GM18511 (cell line): Measurements from ENCODE around the gene TRRAP.
"Not testable (repeated sequence)": the region's sequence is repeated elsewhere in the genome, so short reads cannot be mapped to it uniquely, and the experiment has no call there.

Experiments used
- ATAC-seq: cut with Tn5 transposase; IDR thresholded peaks from one replicate; pipeline ENCODE4 v1.9.1; 2021; ENCODE audit warnings: mild to moderate bottlenecking, moderate library complexity; ENCODE audit not compliant: unreplicated experiment

TRRAP gene

DNA sequence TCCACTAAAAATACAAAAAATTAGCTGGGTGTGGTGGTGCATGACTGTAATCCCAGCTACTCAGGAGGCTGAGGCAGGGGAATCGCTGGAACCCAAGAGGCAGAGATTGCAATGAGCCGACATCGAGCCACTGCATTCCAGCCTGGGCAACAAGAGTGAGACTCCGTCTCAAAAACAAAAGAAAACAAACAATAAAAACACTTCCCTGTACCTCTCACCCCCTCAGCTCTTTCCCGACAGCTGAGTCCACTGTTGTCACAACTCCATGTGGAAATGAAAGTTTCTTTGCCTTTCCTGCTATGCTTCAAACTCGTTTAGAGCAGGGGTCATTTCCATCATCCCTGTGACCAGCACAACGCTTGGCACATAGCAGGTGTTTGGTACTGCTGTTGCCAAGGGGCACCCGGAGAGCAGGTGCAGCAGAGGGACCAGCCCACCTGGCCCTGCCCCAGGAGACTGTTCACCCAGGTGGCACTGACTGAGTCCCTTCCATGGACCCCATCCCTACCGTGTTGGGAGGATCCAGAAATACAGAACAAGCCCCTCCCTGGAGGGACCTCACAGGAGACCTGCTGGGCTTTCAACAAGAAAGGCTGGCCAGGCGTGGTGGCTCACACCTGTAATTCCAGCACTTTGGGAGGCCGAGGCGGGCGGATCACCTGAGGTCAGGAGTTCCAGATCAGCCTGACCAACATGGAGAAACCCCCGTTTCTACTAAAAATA is 13.4 kb upstream of the TRRAP start:
- ATAC-seq: no peak

- no peak for ATAC-seq
Observed at GRCh38 chr7:98866351-98866750, 12.0 kb upstream of the TRRAP start.

DNA sequence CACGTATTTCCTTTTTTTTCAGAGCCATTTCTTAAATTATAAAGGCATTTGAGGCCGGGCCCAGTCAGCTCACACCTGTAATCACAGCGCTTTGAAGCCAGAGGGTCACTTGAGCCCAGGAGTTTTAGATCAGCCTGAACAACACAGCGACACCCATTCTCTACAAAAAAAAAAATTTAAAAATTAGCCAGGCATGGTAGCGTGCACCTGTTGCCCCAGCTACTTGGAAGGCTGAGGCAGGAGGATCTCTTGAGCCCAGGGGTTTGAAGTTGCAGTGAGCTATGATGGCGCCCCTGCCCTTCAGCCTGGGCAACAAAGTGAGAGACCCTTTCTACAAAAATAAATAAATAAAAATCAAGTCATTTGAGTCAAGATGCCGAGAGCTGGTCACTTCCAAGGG is 11.6 kb upstream of the TRRAP start:
- no peak for ATAC-seq

DNA sequence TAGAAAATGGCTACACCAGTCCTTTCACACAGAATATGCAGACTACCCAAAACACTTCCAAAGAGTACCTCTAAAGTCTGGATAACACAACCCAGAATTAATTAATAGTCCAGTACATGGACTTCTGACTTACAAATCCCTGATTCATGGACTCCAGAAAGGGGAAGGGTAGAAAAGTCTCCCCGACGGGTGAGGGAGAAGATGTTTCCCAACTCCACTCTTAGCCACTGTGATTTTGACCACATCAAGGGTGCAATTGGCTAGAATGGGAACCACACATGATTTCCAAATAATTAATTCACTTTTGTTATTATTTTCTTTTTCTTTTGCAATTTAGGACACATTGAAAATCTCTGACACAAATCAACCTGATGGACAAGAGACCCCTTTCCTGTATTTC is 9.9 kb upstream of the TRRAP start:
- ATAC-seq: no peak

- ATAC-seq: no peak
Observed at GRCh38 chr7:98869027-98869596, 9.2 kb upstream of the TRRAP start.

DNA sequence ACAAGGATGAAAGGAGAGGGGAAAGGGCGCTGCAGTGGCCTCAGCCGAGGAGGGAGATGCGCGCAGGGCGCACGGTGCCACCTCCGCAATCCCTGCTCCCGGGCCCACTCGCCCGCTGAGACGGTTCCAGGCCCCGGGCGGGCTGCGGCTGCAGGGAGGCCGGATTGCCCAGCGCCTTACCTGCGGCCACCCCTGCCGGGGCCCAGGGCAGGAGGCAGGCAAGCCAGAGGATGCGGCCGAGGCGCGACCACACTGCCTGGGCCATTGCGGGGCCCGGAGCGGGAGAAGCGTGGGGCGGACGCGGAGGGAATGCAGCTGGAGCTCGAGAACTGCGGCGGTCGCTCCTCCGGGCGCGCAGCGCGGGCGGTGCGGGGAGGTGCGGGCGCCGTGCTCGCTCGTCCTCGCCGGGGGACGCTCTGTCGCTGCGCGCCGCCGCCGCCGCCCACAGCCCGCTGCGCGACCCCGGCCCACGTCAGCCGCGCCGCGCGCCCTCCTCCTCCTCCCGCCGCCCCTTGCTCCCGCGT is 8.7 kb upstream of the TRRAP start, which contains the start of gene TMEM130:
Gene TMEM130, minus strand, starts transcription at position 418 of the 524 bp plus-strand sequence. Its CDS starts 153 bp downstream, at position 265.
- ATAC-seq: peak; percentile 12

- peak; percentile 85 for ATAC-seq
Observed at GRCh38 chr7:98870121-98870651, 8.1 kb upstream of the TRRAP start.

GRCh38 chr7:98870807-98871491 is 7.4 kb upstream of the TRRAP start:
- ATAC-seq: no peak

- ATAC-seq: no peak
Observed at GRCh38 chr7:98872328-98872924, 5.9 kb upstream of the TRRAP start.

DNA sequence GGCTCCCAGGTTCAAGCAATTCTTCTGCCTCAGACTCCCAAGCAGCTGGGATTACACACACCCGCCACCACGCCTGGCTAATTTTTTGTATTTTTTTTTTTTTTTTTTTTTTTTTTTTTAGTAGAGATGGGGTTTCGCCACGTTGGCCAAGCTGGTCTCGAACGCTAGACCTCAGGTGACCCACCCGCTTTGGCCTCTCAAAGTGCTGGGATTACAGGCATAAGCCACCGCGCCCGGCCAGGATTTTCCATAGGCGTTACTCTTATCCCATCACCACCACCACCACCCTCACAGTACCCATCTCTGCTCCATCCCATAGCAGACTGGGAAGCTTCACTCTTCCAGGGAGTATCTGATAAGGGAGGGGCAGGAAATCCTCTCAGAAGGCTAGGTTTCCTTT is 4.7 kb upstream of the TRRAP start:
- ATAC-seq: not testable (repeated sequence)

GRCh38 chr7:98874942-98875341 is 3.4 kb upstream of the TRRAP start:
- no peak for ATAC-seq

GRCh38 chr7:98875501-98875900 is 2.8 kb upstream of the TRRAP start:
- no peak for ATAC-seq

GRCh38 chr7:98877146-98877545 is 1.2 kb upstream of the TRRAP start:
- no peak for ATAC-seq

DNA sequence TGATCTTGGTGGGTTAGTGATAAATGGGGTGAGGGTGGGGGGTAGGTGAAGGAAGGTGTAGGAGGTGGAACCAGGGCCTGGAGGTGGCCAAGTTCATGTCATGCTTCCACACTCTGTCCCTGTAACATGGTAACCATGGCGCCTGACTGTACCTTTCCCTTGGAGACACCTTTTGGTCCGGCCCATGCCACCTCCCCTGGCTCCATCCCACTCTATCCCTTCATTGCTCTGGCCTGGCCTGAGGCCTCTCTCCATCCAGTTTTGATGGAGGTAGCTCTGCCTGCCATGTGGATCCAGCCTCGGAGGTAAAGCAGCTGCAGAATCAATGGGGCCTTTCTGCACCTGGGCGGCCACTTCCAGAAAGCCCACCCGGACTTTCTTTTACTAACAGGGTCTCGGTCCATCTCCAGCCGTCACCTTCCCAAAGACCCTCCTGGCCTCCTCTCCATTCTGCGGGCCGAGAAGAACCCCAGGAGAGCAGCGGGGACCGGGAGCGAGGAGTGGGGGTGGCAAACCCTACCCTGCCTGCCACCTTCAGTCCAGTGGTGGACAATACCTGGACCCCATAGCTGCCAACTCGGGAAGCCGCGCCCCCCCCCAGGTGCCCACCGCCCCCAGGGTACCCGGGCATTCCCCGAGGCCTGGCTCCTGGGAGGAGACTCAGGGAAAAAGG is 504 bp upstream of the TRRAP start:
- peak; percentile 3 for ATAC-seq

- ATAC-seq: peak; percentile 85
Observed at GRCh38 chr7:98879198-98879978, 1.1 kb downstream of the TRRAP start.

DNA sequence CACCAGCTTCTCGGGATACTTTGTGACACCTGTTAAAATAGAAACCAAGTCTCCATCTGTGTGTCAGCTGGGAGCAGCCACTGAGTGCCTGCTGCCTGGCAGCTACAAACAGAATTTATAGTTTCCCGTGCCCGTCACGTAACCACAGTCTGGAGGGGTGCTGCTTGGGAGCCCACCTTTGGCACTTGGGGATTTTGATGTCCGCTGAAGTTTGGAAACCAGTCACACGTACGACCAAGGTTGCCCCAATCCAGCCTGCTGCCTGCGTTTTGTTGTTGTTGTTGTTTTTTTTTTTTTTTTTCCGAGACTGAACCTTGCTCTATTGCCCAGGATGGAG is 1.6 kb downstream of the TRRAP start:
- no peak for ATAC-seq

- ATAC-seq: no peak
Observed at GRCh38 chr7:98880485-98880884, 2.2 kb downstream of the TRRAP start.

GRCh38 chr7:98881561-98882315 is 3.4 kb downstream of the TRRAP start:
- ATAC-seq: no peak

- no peak for ATAC-seq
Observed at GRCh38 chr7:98884416-98884815, 6.1 kb downstream of the TRRAP start.
